Endodermal cell (in vitro differentiated cells): ENCODE measurements around the gene LIPG. TPM values are rescaled to one million over a fixed set of nuclear protein-coding genes. Genes with fewer than 3 reads are reported as not detected.
"Not testable (repeated sequence)": the region's sequence is repeated elsewhere in the genome, so short reads cannot be mapped to it uniquely, and the experiment has no call there.

Experiments
- DNase-seq: peaks from one replicate; pipeline ENCODE4 v3.0.0-alpha.2; 2017
- H3K27ac ChIP-seq: 2 replicates; pipeline ENCODE4 v1.5.1; 2013; ENCODE audit warnings: mild to moderate bottlenecking, low read depth, low read length, moderate library complexity
- H3K27me3 ChIP-seq: 2 replicates; pipeline ENCODE4 v1.6.1; 2013; ENCODE audit warnings: mild to moderate bottlenecking, low read length, moderate library complexity; ENCODE audit not compliant: insufficient read depth, control insufficient read depth, poor library complexity, severe bottlenecking
- H3K36me3 ChIP-seq: 2 replicates; pipeline ENCODE4 v1.7.0; 2013; ENCODE audit warnings: mild to moderate bottlenecking, low read length, moderate library complexity; ENCODE audit not compliant: control insufficient read depth, insufficient read depth
- H3K4me1 ChIP-seq: one replicate; pipeline ENCODE4 v1.7.0; 2013; ENCODE audit warnings: low read length; ENCODE audit not compliant: control insufficient read depth, insufficient read depth
- H3K4me3 ChIP-seq: 2 replicates; pipeline ENCODE4 v1.5.1; 2013; ENCODE audit warnings: mild to moderate bottlenecking, low read length, moderate library complexity
- H3K9ac ChIP-seq: 2 replicates; pipeline ENCODE4 v1.6.1; 2013; ENCODE audit warnings: mild to moderate bottlenecking, low read length, moderate library complexity; ENCODE audit not compliant: poor library complexity, severe bottlenecking; ENCODE audit errors: extremely low read depth
- H3K9me3 ChIP-seq: 2 replicates; pipeline ENCODE4 v1.6.1; 2013; ENCODE audit warnings: mild to moderate bottlenecking, low read length, moderate library complexity; ENCODE audit not compliant: control insufficient read depth
- H3K27ac Mint-ChIP-seq: 2 replicates; pipeline ENCODE4 v1.8.0; 2020; ENCODE audit warnings: mixed read lengths
- H3K27me3 Mint-ChIP-seq: 2 replicates; pipeline ENCODE4 v1.8.0; 2021; ENCODE audit warnings: mild to moderate bottlenecking, mixed read lengths; ENCODE audit not compliant: insufficient read depth
- H3K36me3 Mint-ChIP-seq: 2 replicates; pipeline ENCODE4 v1.8.0; 2020; ENCODE audit warnings: low read depth, mixed read lengths
- H3K4me1 Mint-ChIP-seq: 2 replicates; pipeline ENCODE4 v1.8.0; 2020; ENCODE audit warnings: mixed read lengths
- H3K4me3 Mint-ChIP-seq: 2 replicates; pipeline ENCODE4 v1.8.0; 2020; ENCODE audit warnings: mild to moderate bottlenecking, moderate library complexity, mixed read lengths
- H3K9me3 Mint-ChIP-seq: 2 replicates; pipeline ENCODE4 v1.8.0; 2020; ENCODE audit warnings: mild to moderate bottlenecking, mixed read lengths
- CTCF ChIP-seq: fragments of 200-600 bp; sonication (generic); conservative IDR thresholded peaks from 2 replicates; pipeline ENCODE4 v1.5.0; 2021; ENCODE audit warnings: antibody characterized with exemption, mild to moderate bottlenecking
- WGBS, 2 experiments: methylation state at CpG; one replicate each; pipeline versions ENCODE4 v1.1.5 to v1.1.7; 2013; ENCODE audit warnings: missing lambda C conversion rate in 2 of 2, mixed read lengths in 1 of 2; ENCODE audit not compliant: insufficient coverage in 1 of 2, insufficient read length in 1 of 2; 5-methylcytosine and 5-hydroxymethylcytosine counted together
- long read RNA-seq, 4 experiments: library from polyadenylated mRNA in 2 of 4; library from RNA in 1 of 4; library from capped mRNA in 1 of 4; stranded (forward) in 3 of 4; unstranded in 1 of 4; transcript quantifications; one replicate each; pipeline ENCODE4 v2.0.0, GENCODE V29; 2020 to 2021; ENCODE audit warnings: inconsistent platforms in 1 of 4
- polyA plus RNA-seq, 2 experiments: library from polyadenylated mRNA; stranded (reverse); fragments of 50-300 nt; gene quantifications; one replicate each; pipeline ENCODE4 v1.2.3, GENCODE V29; 2013
- total RNA-seq, 2 donors: library from RNA; stranded (reverse); fragmentation: NEBNext Ultra II Directional in 1 of 2; extraction: Animal tissue kit (Norgen Biotek cat#: 25700) in 1 of 2; gene quantifications; 2 replicates in 1 of 2; 3 replicates in 1 of 2; pipeline ENCODE4 v1.2.1, GENCODE V29; 2021

Gene LIPG
- 1 to 10 TPM; 4.0 to 5.0 TPM for total RNA-seq
- polyA plus RNA-seq (2013, experiment 1 of 2) = 62.8 TPM
- 54.8 TPM for polyA plus RNA-seq (2013, experiment 2 of 2)
- long read RNA-seq, experiment 1, partial matches to known transcripts = 0 of 3 reads
- long read RNA-seq, experiment 1, other reads (novel, unspliced or antisense) = 1 of 3 reads
- long read RNA-seq, experiment 2, full-length matches to known transcripts = 3 of 4 reads
- long read RNA-seq, experiment 2, partial matches to known transcripts = 0 of 4 reads
- long read RNA-seq, experiment 2, other reads (novel, unspliced or antisense) = 1 of 4 reads
- long read RNA-seq, experiment 3, full-length matches to known transcripts = 14 of 22 reads
- long read RNA-seq, experiment 3, partial matches to known transcripts = 3 of 22 reads
- long read RNA-seq, experiment 3, other reads (novel, unspliced or antisense) = 5 of 22 reads
- long read RNA-seq, experiment 4, partial matches to known transcripts = 0 of 1 reads
- long read RNA-seq, experiment 4, other reads (novel, unspliced or antisense) = 0 of 1 reads

GRCh38 chr18:49561289-49562193 lies at the start of gene LIPG:
Gene LIPG, plus strand, starts transcription at chr18:49562057. Its CDS starts 252 bp downstream, at chr18:49562309.
- Histone ChIP-seq H3K36me3 (no peaks in the 10 kb centered on the region), H3K27ac (peak within 1 kb of the TSS; percentile 83), H3K9ac (no peak within 1 kb of the TSS), H3K4me1 (peaks cover 7% of the 10 kb centered on the region), H3K4me3 (peak within 1 kb of the TSS; percentile 81), H3K27me3 (peaks cover 60% of the 10 kb centered on the region), H3K9me3 (no peaks in the 10 kb centered on the region)
- 0 to 1% methylated on average over 20 to 67 of the region's 67 CpGs for WGBS, 2 experiments
- no peaks in the 10 kb centered on the region for H3K36me3 Mint-ChIP-seq
- DNase-seq = peak; percentile 94
- H3K27me3 Mint-ChIP-seq = peaks cover 68% of the 10 kb centered on the region
- peaks cover 23% of the 10 kb centered on the region for H3K4me1 Mint-ChIP-seq
- peak within 1 kb of the TSS; percentile 68 for H3K4me3 Mint-ChIP-seq
- H3K9me3 Mint-ChIP-seq = no peaks in the 10 kb centered on the region
- H3K27ac Mint-ChIP-seq = peak within 1 kb of the TSS; percentile 77
- TF ChIP-seq CTCF = no peak

GRCh38 chr18:49512876-49513275 lies 49.0 kb upstream of the LIPG start:
- not testable (repeated sequence) for H3K27ac Mint-ChIP-seq, H3K27me3 ChIP-seq, H3K4me3 ChIP-seq, H3K36me3 Mint-ChIP-seq, H3K9ac ChIP-seq, H3K9me3 Mint-ChIP-seq, H3K4me3 Mint-ChIP-seq, H3K4me1 ChIP-seq, H3K9me3 ChIP-seq, H3K27me3 Mint-ChIP-seq, H3K36me3 ChIP-seq, H3K27ac ChIP-seq
- H3K4me1 Mint-ChIP-seq = peaks cover 16% of the 10 kb centered on the region
- DNase-seq = peak; percentile 15
- WGBS, 2 experiments = 87 to 96% methylated on average over 5 to 8 of the region's 8 CpGs

GRCh38 chr18:49514577-49514976 lies 47.3 kb upstream of the LIPG start:
- 96 to 100% methylated on average over 5 to 9 of the region's 9 CpGs for WGBS, 2 experiments
- Histone ChIP-seq H3K4me3 (no peak overlapping the region), H3K9ac (no peak overlapping the region), H3K36me3 (no peaks in the 10 kb centered on the region), H3K27ac (no peak overlapping the region), H3K27me3 (no peaks in the 10 kb centered on the region), H3K4me1 (no peaks in the 10 kb centered on the region), H3K9me3 (no peaks in the 10 kb centered on the region)
- no peaks in the 10 kb centered on the region for H3K36me3 Mint-ChIP-seq
- no peak overlapping the region for H3K4me3 Mint-ChIP-seq
- H3K9me3 Mint-ChIP-seq = no peaks in the 10 kb centered on the region
- H3K27me3 Mint-ChIP-seq = no peaks in the 10 kb centered on the region
- no peak overlapping the region for H3K27ac Mint-ChIP-seq
- peaks cover 19% of the 10 kb centered on the region for H3K4me1 Mint-ChIP-seq
- peak; percentile 22 for DNase-seq
- TF ChIP-seq CTCF = no peak

- not testable (repeated sequence) for H3K9me3 Mint-ChIP-seq, H3K9ac ChIP-seq, H3K4me3 ChIP-seq, H3K27me3 ChIP-seq, H3K4me3 Mint-ChIP-seq, H3K27me3 Mint-ChIP-seq, H3K9me3 ChIP-seq, DNase-seq, H3K4me1 ChIP-seq, H3K27ac ChIP-seq, H3K36me3 ChIP-seq, H3K36me3 Mint-ChIP-seq, H3K27ac Mint-ChIP-seq
- 80 to 91% methylated on average over 3 to 5 of the region's 5 CpGs for WGBS, 2 experiments
- peaks cover 21% of the 10 kb centered on the region for H3K4me1 Mint-ChIP-seq
Observed at GRCh38 chr18:49515003-49515402, 46.9 kb upstream of the LIPG start.
